Activated naive CD8-positive, alpha-beta T cell (primary cell): ENCODE measurements around the gene ATP1A2.

ENCODE experiments used
- H3K27ac Mint-ChIP-seq: one replicate; pipeline ENCODE4 v1.8.0; 2021; ENCODE audit warnings: mixed read lengths
- H3K27me3 Mint-ChIP-seq: one replicate; pipeline ENCODE4 v1.8.0; 2021; ENCODE audit warnings: mixed read lengths
- H3K36me3 Mint-ChIP-seq: one replicate; pipeline ENCODE4 v1.8.0; 2021; ENCODE audit warnings: mixed read lengths
- H3K4me1 Mint-ChIP-seq: one replicate; pipeline ENCODE4 v1.8.0; 2021; ENCODE audit warnings: low read depth, mixed read lengths
- H3K4me3 Mint-ChIP-seq: one replicate; pipeline ENCODE4 v1.8.0; 2021; ENCODE audit warnings: mild to moderate bottlenecking, mixed read lengths
- H3K9me3 Mint-ChIP-seq: one replicate; pipeline ENCODE4 v1.8.0; 2021; ENCODE audit warnings: low read depth, mixed read lengths

Gene ATP1A2

DNA sequence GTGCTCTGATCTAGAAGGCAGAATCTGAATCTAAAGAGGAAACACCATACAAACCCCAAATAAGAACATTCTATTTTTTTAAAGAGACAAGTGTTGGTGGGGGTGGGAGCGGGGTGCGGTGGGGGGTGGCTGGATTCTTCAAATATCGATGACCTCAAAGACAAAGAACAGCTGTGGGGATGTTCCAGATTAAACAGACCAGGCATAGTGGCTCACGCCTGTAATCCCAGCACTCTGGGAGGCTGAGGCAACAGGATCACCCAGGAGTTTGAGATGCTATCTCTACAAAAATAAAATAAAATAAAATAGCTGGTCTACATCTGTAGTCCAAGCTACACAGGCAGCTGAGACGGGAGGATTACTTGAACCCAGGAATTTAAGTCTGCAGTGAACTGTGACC is 40.8 kb downstream of the ATP1A2 start:
- H3K9me3 Mint-ChIP-seq = no peaks in the 10 kb centered on the region
- no peaks in the 10 kb centered on the region for H3K36me3 Mint-ChIP-seq
- H3K4me1 Mint-ChIP-seq = no peaks in the 10 kb centered on the region
- no peak overlapping the region for H3K4me3 Mint-ChIP-seq
- no peak overlapping the region for H3K27ac Mint-ChIP-seq
- H3K27me3 Mint-ChIP-seq = no peaks in the 10 kb centered on the region

DNA sequence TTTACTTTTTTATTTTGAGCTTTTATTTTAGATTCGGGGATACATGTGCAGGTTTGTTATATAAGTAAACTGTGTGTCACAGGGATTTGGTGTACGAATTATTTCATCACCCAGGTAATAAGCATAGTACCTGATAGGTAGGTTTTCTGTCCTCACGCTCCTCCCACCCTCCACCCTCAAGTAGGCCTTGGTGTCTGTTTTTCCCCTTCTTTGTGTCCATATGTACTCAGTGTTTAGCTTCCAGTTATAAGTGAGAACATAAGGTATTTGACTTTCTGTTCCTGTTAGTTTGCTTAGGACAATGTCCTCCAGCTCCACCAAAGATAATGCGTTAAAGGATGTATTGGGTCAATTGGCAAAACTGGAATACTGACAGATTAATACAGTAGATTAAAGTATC is 41.6 kb downstream of the ATP1A2 start:
- Mint-ChIP-seq H3K27ac (no peak overlapping the region), H3K27me3 (no peaks in the 10 kb centered on the region), H3K9me3 (no peaks in the 10 kb centered on the region), H3K4me1 (no peaks in the 10 kb centered on the region), H3K4me3 (no peak overlapping the region), H3K36me3 (no peaks in the 10 kb centered on the region)

DNA sequence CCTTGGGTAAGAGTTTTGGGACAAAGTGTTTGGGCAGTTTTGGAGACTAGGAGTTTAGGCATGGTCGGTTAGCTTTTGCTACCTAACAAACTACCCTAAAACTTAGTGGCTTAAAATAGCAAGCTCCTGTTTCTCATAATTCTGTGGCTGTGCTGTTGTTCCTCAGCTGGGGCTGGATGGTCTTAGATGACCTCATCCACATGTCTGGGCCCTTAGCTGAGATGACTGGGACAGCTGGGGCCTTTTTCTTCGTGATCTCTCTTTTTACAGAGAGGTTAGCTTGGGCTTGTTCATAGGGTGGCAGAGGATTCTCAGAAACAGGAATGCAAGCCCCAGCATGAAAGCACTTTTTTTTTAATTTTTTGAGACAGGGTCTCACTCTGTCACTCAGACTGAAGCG is 42.5 kb downstream of the ATP1A2 start:
- Mint-ChIP-seq H3K4me1 (no peaks in the 10 kb centered on the region), H3K36me3 (no peaks in the 10 kb centered on the region), H3K27me3 (no peaks in the 10 kb centered on the region), H3K27ac (no peak overlapping the region), H3K4me3 (no peak overlapping the region), H3K9me3 (no peaks in the 10 kb centered on the region)

DNA sequence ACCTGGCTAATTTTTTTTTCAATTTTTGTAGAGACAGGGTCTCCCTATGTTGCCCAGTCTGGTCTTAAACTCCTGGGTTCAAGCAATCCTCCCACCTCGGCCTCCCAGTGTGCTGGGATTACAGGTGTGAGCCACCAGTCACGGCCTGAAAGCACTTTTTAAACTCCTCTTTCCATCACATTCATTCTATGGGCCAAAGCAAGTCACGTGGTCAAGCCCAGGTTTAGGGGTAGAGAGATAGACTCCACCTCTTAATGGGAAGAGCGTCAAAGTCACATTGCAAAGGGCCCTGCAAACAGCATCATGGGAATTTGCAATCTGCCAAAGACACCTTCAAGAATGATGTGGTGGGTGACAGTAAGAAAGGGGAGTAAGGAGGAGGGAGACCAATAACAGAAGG is 43.0 kb downstream of the ATP1A2 start:
- Mint-ChIP-seq H3K4me1 (no peaks in the 10 kb centered on the region), H3K27ac (no peak overlapping the region), H3K9me3 (no peaks in the 10 kb centered on the region), H3K27me3 (no peaks in the 10 kb centered on the region), H3K4me3 (no peak overlapping the region), H3K36me3 (no peaks in the 10 kb centered on the region)

DNA sequence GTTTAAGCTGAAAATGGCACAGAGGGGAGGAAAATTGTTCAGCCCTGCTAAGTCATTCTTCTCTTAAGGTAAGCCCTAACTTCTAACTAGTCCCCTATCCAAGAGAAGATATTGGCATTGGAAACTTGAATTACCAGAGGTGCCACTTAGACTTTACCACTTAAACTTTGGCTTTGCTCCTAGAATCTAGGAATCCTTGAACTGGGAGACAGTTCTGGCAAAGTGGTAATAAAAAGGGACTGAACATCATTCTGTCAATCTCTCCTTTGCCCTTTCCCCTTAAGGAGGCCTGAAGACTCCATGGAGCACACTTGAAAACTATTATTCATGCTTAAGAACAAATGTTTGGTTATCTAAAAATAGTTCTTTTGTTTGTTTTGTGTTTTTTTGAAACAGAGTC is 44.3 kb downstream of the ATP1A2 start:
- H3K4me3 Mint-ChIP-seq = no peak overlapping the region
- H3K36me3 Mint-ChIP-seq = no peaks in the 10 kb centered on the region
- H3K27me3 Mint-ChIP-seq = no peaks in the 10 kb centered on the region
- H3K27ac Mint-ChIP-seq = no peak overlapping the region
- H3K4me1 Mint-ChIP-seq = no peaks in the 10 kb centered on the region
- no peaks in the 10 kb centered on the region for H3K9me3 Mint-ChIP-seq

DNA sequence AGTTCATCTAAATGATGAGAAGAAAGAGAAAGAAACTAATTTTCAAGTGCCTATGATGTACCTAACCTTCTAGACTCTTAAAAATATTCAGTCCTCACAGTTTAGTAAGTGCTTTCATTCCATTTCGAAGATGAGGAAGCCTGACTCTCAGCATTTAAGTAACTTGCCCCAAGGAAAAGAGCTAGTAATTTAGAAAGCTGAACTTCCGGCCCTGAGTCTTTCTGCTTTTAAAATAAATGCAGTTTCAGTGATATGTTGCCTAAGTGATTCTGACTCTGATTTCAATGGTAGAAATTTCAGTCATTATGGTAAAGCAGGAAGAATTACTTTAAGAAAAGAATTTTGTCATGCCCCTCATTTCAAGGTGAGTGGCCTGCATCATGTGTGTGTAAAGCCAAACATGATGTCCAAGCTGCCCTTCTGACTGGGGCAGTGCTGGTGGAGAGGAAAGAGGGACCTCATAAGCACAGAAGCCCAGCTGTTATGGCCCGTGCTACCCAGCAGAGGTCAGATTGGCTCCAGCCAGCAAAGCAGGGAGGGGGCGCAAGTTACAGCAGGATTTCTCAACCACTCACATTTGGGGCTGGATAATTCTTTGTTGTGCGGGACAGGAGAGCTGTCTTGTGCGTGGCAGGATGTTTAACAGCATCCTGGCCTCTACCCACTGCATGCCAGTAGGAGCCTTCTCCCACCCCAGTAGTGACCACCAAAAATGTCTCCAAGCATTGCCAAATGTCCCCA is 46.6 kb downstream of the ATP1A2 start:
- Mint-ChIP-seq H3K4me3 (no peak overlapping the region), H3K9me3 (no peaks in the 10 kb centered on the region), H3K4me1 (no peaks in the 10 kb centered on the region), H3K27ac (no peak overlapping the region), H3K27me3 (no peaks in the 10 kb centered on the region), H3K36me3 (no peaks in the 10 kb centered on the region)

DNA sequence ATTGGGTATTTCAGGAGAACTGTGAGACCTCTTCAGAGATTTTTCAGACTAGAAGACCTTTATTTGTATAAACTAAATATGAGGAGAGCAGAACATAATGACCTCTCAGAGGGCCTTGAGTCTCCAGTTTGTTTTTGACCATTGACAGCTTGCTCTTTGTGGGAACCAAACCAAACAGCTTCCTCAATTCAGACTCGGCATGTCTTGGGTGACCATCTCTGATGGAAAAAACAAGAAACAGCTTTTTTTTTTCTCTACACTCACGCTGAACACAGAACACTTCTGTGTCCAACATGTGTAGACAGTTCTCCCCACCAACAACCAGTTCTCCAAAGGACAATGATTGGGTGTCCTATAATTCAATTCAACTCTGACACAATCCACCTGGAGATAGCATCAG is 47.4 kb downstream of the ATP1A2 start:
- H3K27me3 Mint-ChIP-seq = no peaks in the 10 kb centered on the region
- no peaks in the 10 kb centered on the region for H3K9me3 Mint-ChIP-seq
- H3K36me3 Mint-ChIP-seq = peaks cover 2% of the 10 kb centered on the region
- H3K4me3 Mint-ChIP-seq = no peak overlapping the region
- no peak overlapping the region for H3K27ac Mint-ChIP-seq
- peaks cover 3% of the 10 kb centered on the region for H3K4me1 Mint-ChIP-seq

DNA sequence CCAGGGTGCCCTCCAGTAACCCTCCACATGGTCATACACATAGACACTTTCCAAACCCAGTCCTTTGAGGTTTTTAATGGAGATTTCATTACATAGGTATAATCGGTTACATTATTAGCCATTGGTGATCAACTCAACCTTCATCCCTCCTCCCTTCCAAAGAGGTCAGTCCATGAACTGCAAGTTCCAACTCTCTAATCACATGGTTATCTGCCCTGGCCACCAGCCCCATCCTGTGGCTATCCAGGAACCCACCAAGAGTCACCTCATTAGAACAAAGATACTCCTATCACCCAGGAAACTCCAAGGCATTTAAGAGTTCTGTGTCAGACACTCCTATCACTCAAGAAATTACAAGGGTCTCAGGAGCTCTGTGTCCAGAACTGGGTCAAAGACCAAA is 48.1 kb downstream of the ATP1A2 start:
- peaks cover 4% of the 10 kb centered on the region for H3K4me1 Mint-ChIP-seq

DNA sequence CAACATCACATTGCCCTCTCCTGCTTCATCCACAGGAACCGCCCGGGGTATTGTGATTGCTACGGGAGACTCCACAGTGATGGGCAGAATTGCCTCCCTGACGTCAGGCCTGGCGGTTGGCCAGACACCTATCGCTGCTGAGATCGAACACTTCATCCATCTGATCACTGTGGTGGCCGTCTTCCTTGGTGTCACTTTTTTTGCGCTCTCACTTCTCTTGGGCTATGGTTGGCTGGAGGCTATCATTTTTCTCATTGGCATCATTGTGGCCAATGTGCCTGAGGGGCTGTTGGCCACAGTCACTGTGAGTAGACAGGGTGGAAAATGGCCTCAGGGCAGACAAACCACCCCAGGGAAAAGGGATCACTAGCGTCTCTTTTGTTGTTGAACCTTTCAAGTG is 48.6 kb downstream of the ATP1A2 start:
- Mint-ChIP-seq H3K4me3 (no peak overlapping the region), H3K4me1 (peaks cover 6% of the 10 kb centered on the region), H3K9me3 (no peaks in the 10 kb centered on the region), H3K27ac (no peak overlapping the region), H3K36me3 (peaks cover 3% of the 10 kb centered on the region), H3K27me3 (no peaks in the 10 kb centered on the region)

More for the DNA sequence above, 48.1 kb downstream of the ATP1A2 start:
- peaks cover 3% of the 10 kb centered on the region for H3K36me3 Mint-ChIP-seq
- no peaks in the 10 kb centered on the region for H3K9me3 Mint-ChIP-seq
- no peaks in the 10 kb centered on the region for H3K27me3 Mint-ChIP-seq
- H3K27ac Mint-ChIP-seq = no peak overlapping the region
- H3K4me3 Mint-ChIP-seq = no peak overlapping the region

DNA sequence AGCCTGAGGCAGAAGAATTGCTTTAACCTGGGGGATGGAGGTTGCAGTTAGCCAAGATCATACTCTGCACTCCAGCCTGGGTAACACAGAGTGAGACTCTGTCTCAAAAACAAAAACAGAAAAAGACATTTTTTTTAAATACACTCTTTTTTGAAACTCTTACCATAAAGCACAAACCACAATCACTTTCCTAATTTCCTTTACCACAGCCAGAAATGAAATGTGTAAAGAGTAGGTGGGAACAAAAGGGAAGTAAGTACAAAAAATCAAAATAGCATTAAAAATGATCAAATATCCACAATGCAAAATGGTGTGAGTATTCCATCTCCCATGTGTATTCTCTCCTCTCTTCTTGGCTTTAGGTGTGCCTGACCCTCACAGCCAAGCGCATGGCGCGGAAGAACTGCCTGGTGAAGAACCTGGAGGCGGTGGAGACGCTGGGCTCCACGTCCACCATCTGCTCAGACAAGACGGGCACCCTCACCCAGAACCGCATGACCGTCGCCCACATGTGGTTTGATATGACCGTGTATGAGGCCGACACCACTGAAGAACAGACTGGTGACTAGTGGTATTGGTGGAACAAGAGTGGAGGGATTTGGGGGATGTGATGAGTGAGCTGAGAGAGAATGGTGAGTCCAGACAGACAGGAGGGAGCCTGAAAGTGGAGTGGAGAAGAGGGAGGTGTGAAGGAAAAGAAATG is 50.8 kb downstream of the ATP1A2 start:
- Mint-ChIP-seq H3K36me3 (peaks cover 3% of the 10 kb centered on the region), H3K4me3 (no peak overlapping the region), H3K27me3 (no peaks in the 10 kb centered on the region), H3K9me3 (no peaks in the 10 kb centered on the region), H3K27ac (no peak overlapping the region), H3K4me1 (peaks cover 14% of the 10 kb centered on the region)

DNA sequence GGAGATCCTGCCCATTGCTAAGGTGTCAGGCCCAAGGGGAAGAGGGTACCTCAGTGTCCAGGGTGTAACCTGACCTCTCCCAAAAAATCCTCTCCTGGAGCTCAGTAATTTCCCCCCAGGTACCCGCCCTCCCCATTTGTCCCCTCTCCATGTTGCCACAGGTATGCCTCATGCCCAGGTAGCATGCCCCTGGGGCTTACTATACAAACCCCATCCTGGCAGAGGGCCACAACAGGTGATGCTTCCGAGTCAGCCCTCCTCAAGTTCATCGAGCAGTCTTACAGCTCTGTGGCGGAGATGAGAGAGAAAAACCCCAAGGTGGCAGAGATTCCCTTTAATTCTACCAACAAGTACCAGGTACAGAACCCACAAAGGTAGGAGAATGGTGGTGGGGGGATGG is 51.5 kb downstream of the ATP1A2 start:
- Mint-ChIP-seq H3K27ac (no peak overlapping the region), H3K27me3 (no peaks in the 10 kb centered on the region), H3K36me3 (peaks cover 3% of the 10 kb centered on the region), H3K4me3 (no peak overlapping the region), H3K4me1 (peaks cover 14% of the 10 kb centered on the region), H3K9me3 (no peaks in the 10 kb centered on the region)

DNA sequence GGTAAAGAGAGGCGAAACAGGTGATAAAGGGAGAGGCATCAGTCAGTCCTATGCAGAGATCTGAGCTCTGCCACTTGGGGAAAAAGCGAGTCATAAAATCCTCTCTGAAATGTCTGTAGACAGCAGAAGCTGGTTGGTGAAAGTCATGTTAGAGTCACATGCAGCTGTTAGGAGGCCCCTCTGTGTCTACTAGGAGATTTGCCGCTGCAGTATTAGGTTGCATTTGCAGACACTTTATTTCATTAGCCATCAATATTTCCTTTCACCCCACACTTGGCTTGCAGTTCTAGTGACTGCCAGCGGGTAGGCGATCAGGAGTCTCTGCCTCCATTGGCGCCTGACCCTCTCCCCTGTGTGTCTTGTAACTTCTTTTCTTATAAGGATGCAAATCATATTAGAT is 52.0 kb downstream of the ATP1A2 start:
- peaks cover 3% of the 10 kb centered on the region for H3K36me3 Mint-ChIP-seq
- H3K27me3 Mint-ChIP-seq = no peaks in the 10 kb centered on the region
- H3K27ac Mint-ChIP-seq = no peak overlapping the region
- H3K4me1 Mint-ChIP-seq = peaks cover 14% of the 10 kb centered on the region
- no peaks in the 10 kb centered on the region for H3K9me3 Mint-ChIP-seq
- no peak overlapping the region for H3K4me3 Mint-ChIP-seq

DNA sequence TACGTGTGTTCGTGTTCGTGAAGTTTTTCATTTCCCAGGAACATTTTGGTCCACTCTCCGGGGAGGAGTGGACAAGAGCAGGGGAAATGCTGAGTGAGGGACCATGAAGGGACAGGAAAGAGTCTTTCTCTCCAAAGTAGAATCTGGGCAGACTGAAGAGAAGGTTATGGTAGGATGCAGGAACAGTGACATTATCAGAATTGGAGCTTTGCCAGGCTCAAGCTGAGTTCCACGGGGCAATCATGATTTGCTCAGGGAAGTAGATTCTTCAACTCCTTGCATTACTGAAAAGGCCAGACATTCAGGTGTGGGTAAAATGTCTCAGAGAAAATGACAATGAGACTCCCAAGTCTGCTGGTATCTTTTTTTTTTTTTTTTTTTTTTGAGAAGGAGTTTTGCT is 52.5 kb downstream of the ATP1A2 start:
- no peaks in the 10 kb centered on the region for H3K27me3 Mint-ChIP-seq
- no peak overlapping the region for H3K4me3 Mint-ChIP-seq
- H3K27ac Mint-ChIP-seq = no peak overlapping the region
- no peaks in the 10 kb centered on the region for H3K9me3 Mint-ChIP-seq
- peaks cover 14% of the 10 kb centered on the region for H3K4me1 Mint-ChIP-seq
- H3K36me3 Mint-ChIP-seq = peaks cover 3% of the 10 kb centered on the region

DNA sequence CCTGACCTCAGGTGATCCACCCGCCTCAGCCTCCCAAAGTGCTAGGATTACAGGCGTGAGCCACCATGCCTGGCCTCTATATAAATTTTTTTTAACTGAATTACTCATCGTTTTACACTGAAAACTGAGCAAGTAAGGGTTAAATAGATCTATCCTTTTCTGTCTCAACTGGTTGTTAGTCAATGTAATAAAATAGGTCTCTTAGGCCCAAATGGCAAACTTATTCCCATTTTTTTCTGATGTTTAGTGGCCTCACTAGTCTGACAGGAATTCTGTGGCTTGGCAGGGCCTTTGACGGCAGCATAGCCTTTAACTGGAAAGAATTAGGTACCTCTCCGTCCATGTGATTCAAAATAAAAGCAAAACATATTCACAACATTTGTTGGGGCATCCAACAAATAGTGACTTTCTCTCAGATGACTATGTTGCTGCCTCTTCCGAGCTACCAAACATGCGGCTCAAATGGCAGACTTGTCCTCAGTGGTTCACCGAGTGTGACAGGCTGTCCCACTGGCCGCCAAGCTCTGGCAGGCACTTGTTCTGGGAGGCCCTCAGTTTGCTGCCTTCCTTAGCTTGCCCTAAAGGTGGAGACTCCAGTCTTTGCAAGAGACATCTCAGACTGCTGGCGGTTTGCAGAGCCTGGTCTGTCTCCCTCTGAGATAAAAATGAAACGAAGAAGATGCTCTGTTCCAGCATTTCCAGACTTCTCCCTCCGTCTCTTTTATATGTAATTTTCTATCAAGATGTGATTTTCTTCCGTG is 53.2 kb downstream of the ATP1A2 start:
- Mint-ChIP-seq H3K4me1 (peaks cover 14% of the 10 kb centered on the region), H3K27me3 (no peaks in the 10 kb centered on the region), H3K4me3 (no peak overlapping the region), H3K36me3 (peaks cover 3% of the 10 kb centered on the region), H3K27ac (no peak overlapping the region), H3K9me3 (no peaks in the 10 kb centered on the region)
